ENCODE measurements around the gene AFF3.

The AFF3 gene

DNA sequence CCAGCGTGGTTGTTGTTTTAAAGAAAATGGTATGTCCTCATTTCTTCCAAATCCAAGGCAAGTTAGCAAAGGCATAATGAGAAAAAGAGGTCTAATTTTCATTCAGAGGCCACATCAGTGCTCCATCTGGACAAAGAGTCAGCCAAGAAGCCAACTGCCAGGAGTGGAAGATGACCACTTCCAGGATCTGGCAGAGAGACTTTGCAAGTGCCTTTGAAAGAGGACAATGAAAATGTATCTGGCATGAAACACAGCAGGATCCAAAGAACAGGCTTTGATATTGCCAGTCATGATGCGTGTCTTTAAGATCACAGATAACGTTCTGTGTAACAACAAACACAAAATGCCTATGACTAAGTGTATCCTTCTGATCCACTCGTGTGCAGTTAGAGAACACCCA lies 82.8 kb downstream of the AFF3 start:
- Histone ChIP-seq H3K9me3 (no peaks in the 10 kb centered on the region), H3K4me3 (ENCODE audit: low read depth, low read length) (no peak overlapping the region), H3K27me3 (no peaks in the 10 kb centered on the region), H3K4me1 (no peaks in the 10 kb centered on the region), H3K36me3 (no peaks in the 10 kb centered on the region)
- TF ChIP-seq, protein P1, sequence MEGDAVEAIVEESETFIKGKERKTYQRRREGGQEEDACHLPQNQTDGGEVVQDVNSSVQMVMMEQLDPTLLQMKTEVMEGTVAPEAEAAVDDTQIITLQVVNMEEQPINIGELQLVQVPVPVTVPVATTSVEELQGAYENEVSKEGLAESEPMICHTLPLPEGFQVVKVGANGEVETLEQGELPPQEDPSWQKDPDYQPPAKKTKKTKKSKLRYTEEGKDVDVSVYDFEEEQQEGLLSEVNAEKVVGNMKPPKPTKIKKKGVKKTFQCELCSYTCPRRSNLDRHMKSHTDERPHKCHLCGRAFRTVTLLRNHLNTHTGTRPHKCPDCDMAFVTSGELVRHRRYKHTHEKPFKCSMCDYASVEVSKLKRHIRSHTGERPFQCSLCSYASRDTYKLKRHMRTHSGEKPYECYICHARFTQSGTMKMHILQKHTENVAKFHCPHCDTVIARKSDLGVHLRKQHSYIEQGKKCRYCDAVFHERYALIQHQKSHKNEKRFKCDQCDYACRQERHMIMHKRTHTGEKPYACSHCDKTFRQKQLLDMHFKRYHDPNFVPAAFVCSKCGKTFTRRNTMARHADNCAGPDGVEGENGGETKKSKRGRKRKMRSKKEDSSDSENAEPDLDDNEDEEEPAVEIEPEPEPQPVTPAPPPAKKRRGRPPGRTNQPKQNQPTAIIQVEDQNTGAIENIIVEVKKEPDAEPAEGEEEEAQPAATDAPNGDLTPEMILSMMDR (IDR thresholded peaks at IDR 0.05; ENCODE audit: low read depth, low read length) = no peak
- DNase-seq = no peak

GRCh38 chr2:100057901-100058261 lies 84.5 kb downstream of the AFF3 start:
- Histone ChIP-seq H3K4me1 (no peaks in the 10 kb centered on the region), H3K27me3 (no peaks in the 10 kb centered on the region), H3K4me3 (ENCODE audit: low read depth, low read length) (no peak overlapping the region), H3K36me3 (no peaks in the 10 kb centered on the region), H3K9me3 (no peaks in the 10 kb centered on the region)
- TF ChIP-seq, protein P1 (IDR thresholded peaks at IDR 0.05; ENCODE audit: low read depth, low read length) = no peak
- DNase-seq = no peak

DNA sequence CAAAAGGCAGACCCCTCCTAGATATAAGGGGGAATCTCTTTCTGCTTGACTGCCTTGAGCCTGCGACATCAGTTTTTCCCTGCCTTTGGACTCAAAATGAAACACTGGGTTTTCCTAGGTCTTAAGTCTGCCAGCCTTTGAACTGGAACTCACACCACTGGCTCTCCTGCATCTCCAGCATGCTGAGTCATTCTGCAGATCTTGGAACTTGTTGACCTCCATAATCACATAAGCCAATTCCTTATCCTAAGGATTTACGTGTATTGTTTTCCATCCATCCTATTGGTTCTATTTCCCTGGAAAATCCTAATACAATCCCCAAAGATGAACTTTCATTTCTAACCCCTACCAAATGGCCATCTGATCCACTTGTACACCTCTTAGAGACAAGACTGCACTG lies 88.0 kb downstream of the AFF3 start:
- Histone ChIP-seq H3K9me3 (no peaks in the 10 kb centered on the region), H3K4me3 (ENCODE audit: low read depth, low read length) (no peak overlapping the region), H3K4me1 (no peaks in the 10 kb centered on the region), H3K27me3 (no peaks in the 10 kb centered on the region), H3K36me3 (no peaks in the 10 kb centered on the region)
- DNase-seq = no peak
- TF ChIP-seq, protein P1 (IDR thresholded peaks at IDR 0.05; ENCODE audit: low read depth, low read length) = no peak

- H3K4me1 ChIP-seq = no peaks in the 10 kb centered on the region
- TF ChIP-seq, protein P1 (IDR thresholded peaks at IDR 0.05; ENCODE audit: low read depth, low read length) = no peak
- H3K36me3 ChIP-seq = no peaks in the 10 kb centered on the region
These were observed 89.1 kb downstream of the AFF3 start for GRCh38 chr2:100053087-100053885.

GRCh38 chr2:100052650-100053049 lies 89.7 kb downstream of the AFF3 start:
- H3K4me3 ChIP-seq (ENCODE audit: low read depth, low read length) = no peak overlapping the region

More at GRCh38 chr2:100053087-100053885, 89.1 kb downstream of the AFF3 start:
- Histone ChIP-seq H3K27me3 (no peaks in the 10 kb centered on the region), H3K9me3 (no peaks in the 10 kb centered on the region), H3K4me3 (ENCODE audit: low read depth, low read length) (no peak overlapping the region)
- no peak for DNase-seq

DNA sequence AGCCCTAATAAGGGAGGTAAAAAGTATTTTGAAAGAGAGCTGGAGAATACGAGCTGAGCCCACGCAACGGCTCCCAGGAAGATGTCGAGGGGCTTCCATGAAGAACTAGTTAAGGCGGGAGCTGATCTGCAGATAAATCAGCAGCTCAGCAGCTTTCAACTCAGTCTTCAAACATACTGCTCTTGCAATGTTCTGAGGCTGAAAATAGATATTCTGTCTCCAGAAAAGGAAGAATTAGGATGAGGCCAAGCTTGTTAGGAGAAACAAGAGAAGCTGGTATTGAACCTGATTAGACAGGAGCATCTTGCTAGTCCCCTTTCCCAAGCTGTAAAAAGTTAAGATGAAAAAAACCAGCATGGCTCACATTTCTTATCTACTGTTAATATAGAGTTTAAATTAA lies 91.1 kb downstream of the AFF3 start:
- Histone ChIP-seq H3K27me3 (no peaks in the 10 kb centered on the region), H3K4me3 (ENCODE audit: low read depth, low read length) (no peak overlapping the region), H3K36me3 (no peaks in the 10 kb centered on the region), H3K4me1 (no peaks in the 10 kb centered on the region), H3K9me3 (no peaks in the 10 kb centered on the region)
- no peak for DNase-seq
- TF ChIP-seq, protein P1 (IDR thresholded peaks at IDR 0.05; ENCODE audit: low read depth, low read length) = no peak

More at GRCh38 chr2:100052650-100053049, 89.7 kb downstream of the AFF3 start:
- H3K4me1 ChIP-seq = no peaks in the 10 kb centered on the region
- H3K36me3 ChIP-seq = no peaks in the 10 kb centered on the region
- no peak for DNase-seq
- no peaks in the 10 kb centered on the region for H3K27me3 ChIP-seq
- TF ChIP-seq, protein P1 (IDR thresholded peaks at IDR 0.05; ENCODE audit: low read depth, low read length) = no peak
- no peaks in the 10 kb centered on the region for H3K9me3 ChIP-seq
